Immature natural killer cell (primary cell): ENCODE data around the gene UBE3B. TPM values are rescaled to one million over a fixed set of nuclear protein-coding genes. Genes with fewer than 3 reads are reported as not detected.
"Not testable (repeated sequence)": the region's sequence is repeated elsewhere in the genome, so short reads cannot be mapped to it uniquely, and the experiment has no call there.

Experiments used
- DNase-seq, 3 donors: peaks; one replicate each; pipeline ENCODE4 v3.0.0; 2022; ENCODE audit warnings: mixed read lengths in 1 of 3
- H3K27ac Mint-ChIP-seq, 6 donors: one replicate each; pipeline ENCODE4 v1.8.0; 2020; ENCODE audit warnings: mixed read lengths in 6 of 6, mild to moderate bottlenecking in 5 of 6, inconsistent platforms in 4 of 6, moderate library complexity in 3 of 6
- H3K27me3 Mint-ChIP-seq, 3 donors: one replicate each; pipeline ENCODE4 v1.8.0; 2020 to 2021; ENCODE audit warnings: low read depth in 3 of 3, mild to moderate bottlenecking in 3 of 3, mixed read lengths in 3 of 3, moderate library complexity in 3 of 3, inconsistent platforms in 1 of 3
- H3K36me3 Mint-ChIP-seq, 3 donors: one replicate each; pipeline ENCODE4 v1.8.0; 2020; ENCODE audit warnings: mixed read lengths in 3 of 3, inconsistent platforms in 2 of 3, mild to moderate bottlenecking in 2 of 3
- H3K4me1 Mint-ChIP-seq, 2 donors: one replicate each; pipeline ENCODE4 v1.8.0; 2020; ENCODE audit warnings: inconsistent platforms in 2 of 2, mild to moderate bottlenecking in 2 of 2, mixed read lengths in 2 of 2, moderate library complexity in 1 of 2
- H3K4me3 Mint-ChIP-seq, 5 donors: one replicate each; pipeline ENCODE4 v1.8.0; 2020; ENCODE audit warnings: mild to moderate bottlenecking in 5 of 5, mixed read lengths in 5 of 5, inconsistent platforms in 3 of 5, moderate library complexity in 3 of 5
- H3K9me3 Mint-ChIP-seq, 6 donors: one replicate each; pipeline ENCODE4 v1.8.0; 2020; ENCODE audit warnings: mild to moderate bottlenecking in 6 of 6, mixed read lengths in 6 of 6, inconsistent platforms in 4 of 6, moderate library complexity in 3 of 6
- polyA plus RNA-seq, 3 donors: library from polyadenylated mRNA; unstranded; fragments of 300-500 nt; fragmentation: Illumina TruSeq; gene quantifications; one replicate each; pipeline ENCODE4 v1.2.3, GENCODE V29; 2021

UBE3B gene
- polyA plus RNA-seq, 3 donors from 2014 or later = 25.3 to 41.2 (median 34.2) TPM

GRCh38 chr12:109469517-109469916 lies 7.9 kb upstream of the UBE3B start:
- Mint-ChIP-seq H3K27ac (peak overlapping the region; percentile 82 to 98 (median 86)), H3K4me3 (peak overlapping the region; percentile 32 to 76 (median 60)), H3K9me3 (no peaks in the 10 kb centered on the region), H3K36me3 (peaks cover 4 to 20% (median 17%) of the 10 kb centered on the region in 3 donors), H3K27me3 (no peaks in the 10 kb centered on the region), H3K4me1 (peaks cover 79 to 92% of the 10 kb centered on the region in 2 donors)
- peak; percentile 47 to 54 (median 51) for DNase-seq

- DNase-seq = no peak
- Mint-ChIP-seq H3K9me3 (no peaks in the 10 kb centered on the region), H3K27ac (peak overlapping the region in 2 of 6 donors; percentile 17 to 75), H3K4me1 (peaks cover 74 to 94% of the 10 kb centered on the region in 2 donors), H3K36me3 (peaks cover 4 to 8% (median 8%) of the 10 kb centered on the region in 3 donors), H3K4me3 (peak overlapping the region in 1 of 5 donors; percentile 36), H3K27me3 (peaks cover 8 to 12% (median 10%) of the 10 kb centered on the region in 3 donors)
Measured at GRCh38 chr12:109473006-109473405, 4.4 kb upstream of the UBE3B start.

DNA sequence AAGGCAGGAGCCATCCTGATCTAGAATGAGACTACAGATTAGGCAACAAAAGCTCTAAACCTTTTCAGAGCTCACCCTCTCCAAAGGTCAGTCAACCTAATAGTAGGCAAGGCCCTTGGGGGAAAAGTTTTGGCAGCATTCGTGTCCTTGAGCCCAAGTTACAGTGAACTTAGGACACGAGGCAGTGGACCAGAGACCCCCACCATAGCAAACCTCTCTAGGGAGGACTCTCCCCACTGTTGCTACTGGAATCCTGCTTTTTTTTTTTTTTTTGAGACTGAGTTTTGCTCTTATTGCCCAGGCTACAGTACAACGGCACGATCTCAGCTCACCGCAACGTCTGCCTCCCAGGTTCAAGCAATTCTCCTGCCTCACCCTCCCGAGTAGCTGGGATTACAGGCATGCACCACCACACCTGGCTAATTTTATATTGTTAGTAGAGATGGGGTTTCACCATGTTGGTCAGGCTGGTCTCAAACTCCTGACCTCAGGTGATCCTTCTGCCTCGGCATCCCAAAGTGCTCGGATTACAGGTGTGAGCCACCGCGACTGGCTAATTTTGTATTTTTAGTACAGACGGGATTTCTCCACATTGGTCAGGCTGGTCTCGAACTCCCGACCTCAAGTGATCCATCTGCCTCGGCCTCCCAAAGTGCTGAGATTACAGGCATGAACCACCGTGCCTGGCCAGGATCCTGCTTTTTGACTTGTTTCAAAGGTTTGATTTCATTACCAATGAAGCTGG lies 3.7 kb upstream of the UBE3B start:
- H3K9me3 Mint-ChIP-seq = not testable (repeated sequence)

DNA sequence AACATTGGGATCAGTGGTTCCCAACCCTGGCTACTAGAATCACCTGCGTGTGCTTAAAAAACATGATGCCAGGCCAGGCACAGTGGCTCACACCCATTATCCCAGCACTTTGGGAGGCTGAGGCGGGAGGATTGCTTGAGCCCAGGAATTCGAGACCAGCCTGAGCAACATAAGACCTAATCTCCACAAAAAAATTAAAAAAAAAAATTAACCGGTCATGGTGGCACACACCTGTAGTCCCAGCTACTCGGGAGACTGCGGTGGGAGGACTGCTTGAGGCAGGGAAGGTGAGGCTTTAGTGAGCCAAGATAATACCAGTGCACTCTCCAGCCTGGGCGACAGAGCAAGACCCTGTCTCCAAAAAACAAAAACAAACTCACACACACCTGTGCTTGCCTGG lies 2.3 kb upstream of the UBE3B start:
- Mint-ChIP-seq H3K27ac (peak overlapping the region; percentile 40 to 100 (median 98)), H3K36me3 (no peaks in the 10 kb centered on the region)

More for the DNA sequence above, 3.7 kb upstream of the UBE3B start:
- Mint-ChIP-seq H3K4me1 (peaks cover 72 to 92% of the 10 kb centered on the region in 2 donors), H3K27ac (peak overlapping the region in 3 of 6 donors; percentile 29 to 84 (median 71)), H3K27me3 (peaks cover 8 to 12% (median 10%) of the 10 kb centered on the region in 3 donors)
- not testable (repeated sequence) for H3K4me3 Mint-ChIP-seq, DNase-seq, H3K36me3 Mint-ChIP-seq

GRCh38 chr12:109475993-109476806 lies 1.2 kb upstream of the UBE3B start:
- Mint-ChIP-seq H3K36me3 (no peaks in the 10 kb centered on the region), H3K27me3 (peaks cover 8 to 12% (median 10%) of the 10 kb centered on the region in 3 donors), H3K27ac (peak overlapping the region; percentile 82 to 100 (median 99)), H3K9me3 (no peaks in the 10 kb centered on the region), H3K4me3 (peak overlapping the region; percentile 90 to 97 (median 94)), H3K4me1 (peaks cover 60 to 80% of the 10 kb centered on the region in 2 donors)
- DNase-seq = no peak

More for the DNA sequence above, 2.3 kb upstream of the UBE3B start:
- H3K4me3 Mint-ChIP-seq = peak overlapping the region; percentile 90 to 97 (median 94)
- no peaks in the 10 kb centered on the region for H3K9me3 Mint-ChIP-seq
- H3K27me3 Mint-ChIP-seq = peaks cover 8 to 12% (median 10%) of the 10 kb centered on the region in 3 donors
- H3K4me1 Mint-ChIP-seq = peaks cover 70 to 91% of the 10 kb centered on the region in 2 donors
- no peak for DNase-seq

GRCh38 chr12:109476807-109477184 lies 638 bp upstream of the UBE3B start:
- Mint-ChIP-seq H3K4me3 (peak overlapping the region; percentile 90 to 97 (median 94)), H3K4me1 (peaks cover 58 to 74% of the 10 kb centered on the region in 2 donors), H3K27me3 (peaks cover 8 to 12% (median 10%) of the 10 kb centered on the region in 3 donors), H3K36me3 (no peaks in the 10 kb centered on the region), H3K27ac (peak overlapping the region; percentile 93 to 100 (median 99)), H3K9me3 (no peaks in the 10 kb centered on the region)
- no peak for DNase-seq

DNA sequence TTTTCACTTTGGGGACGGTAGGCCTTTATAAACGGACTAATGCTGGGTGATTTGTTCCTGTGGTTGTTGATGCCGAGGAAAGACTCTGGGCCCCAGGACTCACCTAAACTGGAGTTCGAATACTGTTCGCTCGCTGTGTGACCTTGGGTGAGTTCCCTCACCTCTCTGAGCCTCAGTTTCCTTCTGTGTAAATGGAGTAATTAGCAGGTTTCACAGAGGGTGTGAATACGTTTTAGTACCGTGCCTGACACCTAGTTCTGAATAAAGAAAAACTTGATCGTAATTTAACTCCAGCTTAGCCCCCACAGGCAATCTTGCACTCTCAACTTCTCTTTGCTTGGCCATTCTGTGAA lies 505 bp downstream of the UBE3B start:
- Mint-ChIP-seq H3K9me3 (no peaks in the 10 kb centered on the region), H3K27me3 (peaks cover 8 to 12% (median 10%) of the 10 kb centered on the region in 3 donors), H3K4me1 (peaks cover 56 to 62% of the 10 kb centered on the region in 2 donors), H3K36me3 (no peaks in the 10 kb centered on the region), H3K27ac (peak overlapping the region; percentile 93 to 100 (median 99)), H3K4me3 (peak overlapping the region; percentile 90 to 97 (median 94))
- no peak for DNase-seq

- Mint-ChIP-seq H3K9me3 (no peaks in the 10 kb centered on the region), H3K4me1 (peaks cover 45 to 49% of the 10 kb centered on the region in 2 donors), H3K27ac (peak overlapping the region in 1 of 6 donors; percentile 61), H3K27me3 (peaks cover 8 to 12% (median 10%) of the 10 kb centered on the region in 3 donors), H3K36me3 (peaks cover 5 to 6% (median 5%) of the 10 kb centered on the region in 3 donors), H3K4me3 (peak overlapping the region in 4 of 5 donors; percentile 13 to 90 (median 44))
- no peak for DNase-seq
Measured at GRCh38 chr12:109479761-109480160, 2.3 kb downstream of the UBE3B start.

- H3K27me3 Mint-ChIP-seq = peaks cover 8 to 12% (median 10%) of the 10 kb centered on the region in 3 donors
- H3K4me3 Mint-ChIP-seq = no peak overlapping the region
- no peak for DNase-seq
- H3K27ac Mint-ChIP-seq = no peak overlapping the region
- no peaks in the 10 kb centered on the region for H3K9me3 Mint-ChIP-seq
- H3K36me3 Mint-ChIP-seq = peaks cover 10 to 11% (median 11%) of the 10 kb centered on the region in 3 donors
- H3K4me1 Mint-ChIP-seq = peaks cover 39 to 43% of the 10 kb centered on the region in 2 donors
Measured at GRCh38 chr12:109480356-109480755, 2.9 kb downstream of the UBE3B start.

GRCh38 chr12:109481863-109482262 lies 4.4 kb downstream of the UBE3B start:
- Mint-ChIP-seq H3K27ac (no peak overlapping the region), H3K4me3 (no peak overlapping the region), H3K4me1 (peaks cover 25 to 28% of the 10 kb centered on the region in 2 donors), H3K9me3 (no peaks in the 10 kb centered on the region), H3K27me3 (peaks cover 6 to 9% (median 9%) of the 10 kb centered on the region in 3 donors), H3K36me3 (peaks cover 12 to 22% (median 16%) of the 10 kb centered on the region in 3 donors)
- DNase-seq = no peak

- DNase-seq = no peak
- H3K4me1 Mint-ChIP-seq = peaks cover 21 to 22% of the 10 kb centered on the region in 2 donors
- H3K4me3 Mint-ChIP-seq = no peak overlapping the region
- peaks cover 12 to 27% (median 16%) of the 10 kb centered on the region in 3 donors for H3K36me3 Mint-ChIP-seq
- H3K27me3 Mint-ChIP-seq = peaks cover under 1 to 3% (median 3%) of the 10 kb centered on the region in 3 donors
- no peak overlapping the region for H3K27ac Mint-ChIP-seq
- no peaks in the 10 kb centered on the region for H3K9me3 Mint-ChIP-seq
Measured at GRCh38 chr12:109482491-109482890, 5.1 kb downstream of the UBE3B start.

GRCh38 chr12:109482894-109483293 lies 5.5 kb downstream of the UBE3B start:
- Mint-ChIP-seq H3K4me3 (no peak overlapping the region), H3K9me3 (no peaks in the 10 kb centered on the region), H3K4me1 (peaks cover 19% of the 10 kb centered on the region in 2 donors), H3K27me3 (no peaks in the 10 kb centered on the region), H3K36me3 (peaks cover 12 to 30% (median 17%) of the 10 kb centered on the region in 3 donors), H3K27ac (no peak overlapping the region)
- no peak for DNase-seq

DNA sequence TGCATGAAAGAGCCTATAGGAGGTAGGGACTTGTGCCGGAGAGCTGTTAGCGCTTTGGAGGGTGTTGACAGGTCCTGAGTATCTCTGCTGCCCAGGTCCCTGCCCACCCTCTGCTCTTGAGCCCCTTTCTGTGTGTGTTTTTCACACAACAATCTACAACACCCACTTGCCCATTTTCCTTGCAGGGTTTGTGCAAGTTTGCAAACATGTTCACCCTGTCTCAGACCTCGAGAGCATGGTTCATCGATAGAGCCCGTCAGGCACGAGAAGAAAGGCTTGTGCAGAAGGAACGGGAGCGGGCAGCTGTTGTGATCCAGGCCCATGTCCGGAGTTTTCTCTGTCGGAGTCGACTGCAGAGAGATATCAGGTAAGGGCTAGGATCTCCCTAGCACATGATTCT lies 5.9 kb downstream of the UBE3B start:
- Mint-ChIP-seq H3K36me3 (peaks cover 12 to 34% (median 19%) of the 10 kb centered on the region in 3 donors), H3K4me1 (peaks cover 15% of the 10 kb centered on the region in 2 donors), H3K27ac (no peak overlapping the region), H3K27me3 (no peaks in the 10 kb centered on the region), H3K4me3 (no peak overlapping the region), H3K9me3 (no peaks in the 10 kb centered on the region)
- no peak for DNase-seq
